Calu3 (cell line): Measurements from ENCODE around the gene LIPH. TPM values are rescaled to one million over a fixed set of nuclear protein-coding genes. Genes with fewer than 3 reads are reported as not detected.
A peak's percentile ranks its signal among the peaks of the same experiment; 100 is the strongest.

ENCODE experiments used
- BruUV-seq: library from RNA; stranded (reverse); fragments of 400-500 nt; replicated peaks from 2 replicates; lab custom pipeline; 2021; lab: Mats Ljungman, UMichigan
- CTCF ChIA-PET: fragments of 300-600 bp; sonication (Branson Sonifier 250); formaldehyde crosslinking; loops from one replicate; lab custom pipeline; 2022; ENCODE audit warnings: antibody characterized with exemption; lab: Charles Lee
- DNase-seq: peaks from one replicate; pipeline ENCODE4 v3.0.0; 2022
- H3K27ac Mint-ChIP-seq: one replicate; pipeline ENCODE4 v1.8.0; 2022; ENCODE audit warnings: mixed read lengths; ENCODE audit not compliant: unreplicated experiment
- H3K27me3 Mint-ChIP-seq: one replicate; pipeline ENCODE4 v1.8.0; 2022; ENCODE audit warnings: mixed read lengths; ENCODE audit not compliant: unreplicated experiment
- H3K36me3 Mint-ChIP-seq: one replicate; pipeline ENCODE4 v1.8.0; 2022; ENCODE audit warnings: mild to moderate bottlenecking, moderate library complexity, mixed read lengths; ENCODE audit not compliant: insufficient read depth, unreplicated experiment
- H3K4me1 Mint-ChIP-seq: one replicate; pipeline ENCODE4 v1.8.0; 2022; ENCODE audit warnings: mild to moderate bottlenecking, low read depth, mixed read lengths; ENCODE audit not compliant: unreplicated experiment
- H3K4me3 Mint-ChIP-seq: one replicate; pipeline ENCODE4 v1.8.0; 2022; ENCODE audit warnings: mild to moderate bottlenecking, low read depth, moderate library complexity, mixed read lengths; ENCODE audit not compliant: unreplicated experiment
- H3K9me3 Mint-ChIP-seq: one replicate; pipeline ENCODE4 v1.8.0; 2022; ENCODE audit warnings: low read depth, mixed read lengths; ENCODE audit not compliant: unreplicated experiment
- CTCF ChIP-seq: fragments of 200-600 bp; IDR thresholded peaks from one replicate; pipeline ENCODE4 v1.8.0; 2022; ENCODE audit warnings: antibody characterized with exemption; ENCODE audit not compliant: unreplicated experiment
- intact Hi-C: fragments of 100-400 bp; cut with micrococcal nuclease; formaldehyde crosslinking; loops from one replicate; pipeline ENCODE4 v1.10.0; 2022; ENCODE audit not compliant: unreplicated experiment
- total RNA-seq: library from RNA; stranded (reverse); gene quantifications from 2 replicates; pipeline ENCODE4 v1.2.3, GENCODE V29; 2022

Gene LIPH
- total RNA-seq, 1 experiment from 2014 or later, result 159 TPM

DNA sequence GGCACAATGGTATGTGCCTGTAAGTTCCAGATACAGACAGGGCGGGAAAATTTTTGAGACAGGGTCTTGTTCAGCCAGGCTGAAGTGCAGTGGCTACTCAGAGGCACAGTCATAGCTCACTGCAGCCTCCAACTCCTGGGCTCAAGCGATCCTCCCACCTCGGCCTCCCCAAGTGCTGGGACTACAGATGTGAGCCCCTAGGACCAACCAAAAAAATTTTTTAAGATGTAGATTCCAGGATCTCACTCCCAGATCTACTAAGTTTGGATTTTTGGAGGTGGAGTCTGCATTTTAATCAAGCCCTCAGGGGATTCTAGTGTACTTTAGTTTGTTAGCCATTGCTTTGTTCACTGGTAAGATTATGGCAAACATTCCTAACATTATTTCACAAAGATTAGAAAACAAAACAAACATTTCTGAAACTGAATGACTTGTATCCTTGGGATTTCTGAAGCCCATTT, 2.7 kb downstream of the LIPH start:
- H3K4me1 Mint-ChIP-seq, result peaks cover 42% of the 10 kb centered on the region
- peak overlapping the region; percentile 76 for H3K4me3 Mint-ChIP-seq
- H3K27me3 Mint-ChIP-seq, result no peaks in the 10 kb centered on the region
- DNase-seq, result peak; percentile 68
- peak overlapping the region; percentile 88 for H3K27ac Mint-ChIP-seq
- TF ChIP-seq CTCF, result no peak
- H3K36me3 Mint-ChIP-seq, result peaks cover 84% of the 10 kb centered on the region
- CTCF ChIA-PET, result no interaction called here
- intact Hi-C loops, result loop anchor here (1.0 kb wide), 1 partner anchor 9 kb away; no protein-coding TSS in a partner anchor
- BruUV-seq, result no TSS peak
- H3K9me3 Mint-ChIP-seq, result no peaks in the 10 kb centered on the region

DNA sequence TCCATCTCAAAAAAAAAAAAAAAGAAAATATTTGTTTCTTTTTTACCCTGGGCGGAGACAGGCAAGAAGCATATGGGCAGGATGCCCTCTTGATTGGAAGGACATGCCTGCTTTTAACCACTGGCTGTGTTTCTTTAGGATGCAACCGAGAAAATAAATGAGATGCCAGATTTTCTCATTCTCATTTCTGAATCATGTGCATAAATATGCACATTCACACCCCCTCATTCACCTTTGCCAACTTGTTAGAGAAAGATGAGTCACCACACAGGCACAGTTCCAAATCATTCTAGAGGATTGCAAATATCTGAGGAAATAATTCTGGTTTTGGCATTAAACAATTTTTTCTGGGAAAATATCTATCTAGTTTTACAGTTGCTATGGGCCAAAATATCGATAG, 3.3 kb downstream of the LIPH start:
- no peak for TF ChIP-seq CTCF
- H3K27me3 Mint-ChIP-seq, result no peaks in the 10 kb centered on the region
- no peaks in the 10 kb centered on the region for H3K9me3 Mint-ChIP-seq
- peak; percentile 87 for DNase-seq
- peaks cover 89% of the 10 kb centered on the region for H3K36me3 Mint-ChIP-seq
- BruUV-seq, result TSS peak; percentile 0
- peak overlapping the region; percentile 76 for H3K4me3 Mint-ChIP-seq
- peaks cover 42% of the 10 kb centered on the region for H3K4me1 Mint-ChIP-seq
- H3K27ac Mint-ChIP-seq, result peak overlapping the region; percentile 88
- CTCF ChIA-PET, result interaction anchor here (0.7 kb wide), 1 partner anchor 13 kb away, joined by 3 read pairs; no protein-coding TSS in a partner anchor
- intact Hi-C loops, result loop anchor here (1.0 kb wide), 1 partner anchor 9 kb away; no protein-coding TSS in a partner anchor

- no TSS peak for BruUV-seq
- no peak for TF ChIP-seq CTCF
- Mint-ChIP-seq H3K4me1 (peaks cover 74% of the 10 kb centered on the region), H3K27me3 (no peaks in the 10 kb centered on the region), H3K9me3 (no peaks in the 10 kb centered on the region), H3K36me3 (peaks cover 96% of the 10 kb centered on the region), H3K4me3 (no peak overlapping the region), H3K27ac (peak overlapping the region; percentile 47)
- CTCF ChIA-PET, result no interaction called here
- intact Hi-C loops, result no loop called here
- DNase-seq, result no peak
Observed at GRCh38 chr3:185540695-185541094, 11.7 kb downstream of the LIPH start.

DNA sequence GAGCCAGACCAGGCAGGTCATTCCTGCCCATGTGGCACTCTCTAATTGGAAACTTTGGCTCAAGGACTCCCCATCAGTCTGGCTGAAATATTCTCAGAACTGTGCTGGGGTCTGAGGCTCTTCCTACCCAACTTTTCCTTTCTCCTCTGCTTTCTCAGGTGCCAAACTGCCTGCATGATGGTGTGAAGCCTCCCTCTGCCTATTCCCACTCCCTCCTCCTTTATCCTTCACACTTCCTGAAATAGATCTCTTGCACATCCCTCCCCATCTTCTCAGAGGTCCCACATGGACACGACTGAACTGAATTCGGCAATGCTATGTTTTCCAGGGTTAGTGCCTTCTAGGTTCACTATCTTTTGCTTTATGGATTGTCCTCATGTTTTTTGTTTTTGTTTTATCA, 12.5 kb downstream of the LIPH start:
- peaks cover 71% of the 10 kb centered on the region for H3K4me1 Mint-ChIP-seq
- H3K36me3 Mint-ChIP-seq, result peaks cover 96% of the 10 kb centered on the region
- H3K4me3 Mint-ChIP-seq, result no peak overlapping the region
- no peak for TF ChIP-seq CTCF
- intact Hi-C loops, result no loop called here
- no TSS peak for BruUV-seq
- H3K27me3 Mint-ChIP-seq, result no peaks in the 10 kb centered on the region
- DNase-seq, result no peak
- CTCF ChIA-PET, result no interaction called here
- peak overlapping the region; percentile 79 for H3K27ac Mint-ChIP-seq
- H3K9me3 Mint-ChIP-seq, result no peaks in the 10 kb centered on the region
